HCT116 (cell line): ENCODE results near the gene ROBO1. TPM values are rescaled to one million over a fixed set of nuclear protein-coding genes. Genes with fewer than 3 reads are reported as not detected.

Experiments used
- ATAC-seq: fragments of 200-7000 bp; cut with Tn5 transposase; 2 replicates; pipeline ENCODE4 v1.9.1; 2020; ENCODE audit warnings: mild to moderate bottlenecking, moderate library complexity
- BruUV-seq: library from RNA; stranded (reverse); fragments of 400-500 nt; replicated peaks from 2 replicates; lab custom pipeline; 2021; lab: Mats Ljungman, UMichigan
- CTCF ChIA-PET: fragments of 300-600 bp; sonication (Branson Sonifier 250); formaldehyde crosslinking; loops from one replicate; lab custom pipeline; 2021; ENCODE audit warnings: antibody characterized with exemption; lab: Charles Lee
- POLR2A ChIA-PET: fragments of 300-600, 350-600 bp; sonication (Branson Sonifier 250); formaldehyde crosslinking; loops from one replicate; lab custom pipeline; 2021; ENCODE audit warnings: antibody characterized with exemption; lab: Charles Lee
- RAD21 ChIA-PET, 2 experiments: fragments of 300-600 bp; sonication (Branson Sonifier 250); formaldehyde crosslinking; loops; one replicate each; lab custom pipeline; 2023; ENCODE audit warnings: low total read pairs in 2 of 2; ENCODE audit not compliant: uncharacterized antibody in 2 of 2, unreplicated experiment in 2 of 2, low non-redundant PET in 1 of 2; lab: Charles Lee
- DNase-seq: peaks from one replicate; pipeline ENCODE4 v3.0.0-alpha.2; 2010; ENCODE audit warnings: low read depth, low spot score
- H2AFZ ChIP-seq: fragments of 200-600 bp; shearing (Covaris generic), sonication (generic); 2 replicates; pipeline ENCODE4 v1.6.1; 2017; ENCODE audit warnings: low read depth, mixed run types, mixed read lengths, antibody characterized with exemption, low read length; ENCODE audit not compliant: poor library complexity, severe bottlenecking
- H3K27ac ChIP-seq: 2 replicates; pipeline ENCODE4 v1.5.1; 2012; ENCODE audit warnings: low read depth, low read length
- H3K27me3 ChIP-seq: fragments of 200-600 bp; sonication (generic); 2 replicates; pipeline ENCODE4 v1.6.1; 2016; ENCODE audit warnings: mixed run types, low read length, mixed read lengths; ENCODE audit not compliant: insufficient read depth
- H3K36me3 ChIP-seq, 2 experiments: fragments of 200-500 bp in 1 of 2; fragments of 200-600 bp in 1 of 2; sonication (Bioruptor generic) in 1 of 2; sonication (generic) in 1 of 2; 2 replicates each; pipeline versions ENCODE4 v1.5.1 to v1.6.1; 2014 to 2016; ENCODE audit warnings: low read length in 2 of 2, inconsistent platforms in 1 of 2, mixed read lengths in 1 of 2, mixed run types in 1 of 2; ENCODE audit not compliant: insufficient read depth in 2 of 2, control insufficient read depth in 1 of 2
- H3K4me1 ChIP-seq, 2 experiments: fragments of 200-600 bp in 1 of 2; sonication (generic) in 1 of 2; 2 replicates each; pipeline versions ENCODE4 v1.5.1 to v1.6.1; 2012 to 2017; ENCODE audit warnings: low read length in 2 of 2, inconsistent platforms in 1 of 2, mild to moderate bottlenecking in 1 of 2, mixed read lengths in 1 of 2, mixed run types in 1 of 2, moderate library complexity in 1 of 2; ENCODE audit not compliant: insufficient read depth in 2 of 2, control insufficient read depth in 1 of 2
- H3K4me2 ChIP-seq: fragments of 200-600 bp; sonication (generic); 2 replicates; pipeline ENCODE4 v1.6.1; 2017; ENCODE audit warnings: mixed run types, low read length, mixed read lengths
- H3K4me3 ChIP-seq, 2 experiments: fragments of 200-600 bp in 1 of 2; sonication (generic) in 1 of 2; replicated peaks in 1 of 2; 2 replicates each; pipeline ENCODE4 v1.5.1; 2011 to 2016; ENCODE audit warnings: low read length in 2 of 2, control low read depth in 1 of 2, low read depth in 1 of 2, mild to moderate bottlenecking in 1 of 2, mixed read lengths in 1 of 2, mixed run types in 1 of 2
- H3K79me2 ChIP-seq: fragments of 200-600 bp; sonication (generic); 2 replicates; pipeline ENCODE4 v1.6.1; 2017; ENCODE audit warnings: mild to moderate bottlenecking, mixed run types, low read length, moderate library complexity, mixed read lengths; ENCODE audit not compliant: insufficient read depth
- H3K9ac ChIP-seq: fragments of 200-600 bp; sonication (generic); 2 replicates; pipeline ENCODE4 v1.6.1; 2016; ENCODE audit warnings: low read length, mixed read lengths
- H3K9me2 ChIP-seq: fragments of 200-600 bp; sonication (generic), shearing (Covaris generic); 2 replicates; pipeline ENCODE4 v1.6.1; 2017; ENCODE audit warnings: mixed run types, mild to moderate bottlenecking, moderate library complexity; ENCODE audit not compliant: insufficient read depth
- H3K9me3 ChIP-seq, 2 experiments: fragments of 200-500 bp in 1 of 2; fragments of 200-600 bp in 1 of 2; sonication (Bioruptor generic) in 1 of 2; sonication (generic) in 1 of 2; 2 replicates each; pipeline ENCODE4 v1.6.1; 2014 to 2017; ENCODE audit warnings: low read length in 2 of 2, mixed read lengths in 2 of 2, inconsistent platforms in 1 of 2, low read depth in 1 of 2, mild to moderate bottlenecking in 1 of 2, mixed run types in 1 of 2, moderate library complexity in 1 of 2; ENCODE audit not compliant: control insufficient read depth in 1 of 2, insufficient read depth in 1 of 2
- H4K20me1 ChIP-seq: fragments of 200-600 bp; sonication (generic), shearing (Covaris generic); 2 replicates; pipeline ENCODE4 v1.6.1; 2017; ENCODE audit warnings: mixed run types, mild to moderate bottlenecking, moderate library complexity; ENCODE audit not compliant: insufficient read depth
- EGR1 ChIP-seq: IDR thresholded peaks from 2 replicates; pipeline ENCODE4 v1.6.1; 2012; ENCODE audit warnings: low read depth
- ELF1 ChIP-seq: IDR thresholded peaks from 2 replicates; pipeline ENCODE4 v1.6.1; 2012; ENCODE audit warnings: low read depth, borderline replicate concordance
- EZH2 ChIP-seq: fragments of 200-600 bp; sonication (generic); IDR thresholded peaks from 2 replicates; pipeline ENCODE4 v1.6.1; 2017; ENCODE audit warnings: antibody characterized with exemption, mixed run types
- JUND ChIP-seq: IDR thresholded peaks from 2 replicates; pipeline ENCODE4 v1.6.1; 2012
- RAD21 ChIP-seq: IDR thresholded peaks from 2 replicates; pipeline ENCODE4 v1.6.1; 2012; ENCODE audit warnings: low read depth, mild to moderate bottlenecking
- intact Hi-C: fragments of 100-400 bp; cut with micrococcal nuclease; formaldehyde crosslinking; loops from 2 replicates; pipeline ENCODE4 v1.10.0; 2022
- total RNA-seq: library from RNA; stranded (reverse); gene quantifications from one replicate; pipeline ENCODE4 v1.2.1, GENCODE V29; 2021; ENCODE audit not compliant: unreplicated experiment
- TF ChIP-seq, protein P1 (sequence below): IDR thresholded peaks from 2 replicates; pipeline ENCODE4 v1.6.1; 2012

The ROBO1 gene
- total RNA-seq, 1 experiment from 2014 or later, result 0.27 TPM

- no peak overlapping the region for H3K27ac ChIP-seq
- peaks cover 3 to 21% of the 10 kb centered on the region in 2 experiments; a peak in 2 of 4 replicates for H3K9me3 ChIP-seq
- no peaks in the 10 kb centered on the region for H3K79me2 ChIP-seq
- H3K4me3 ChIP-seq, result no peak overlapping the region
- ChIA-PET RAD21 (no interaction called here), POLR2A (no interaction called here), CTCF (no interaction called here)
- H3K27me3 ChIP-seq, result no peaks in the 10 kb centered on the region
- TF ChIP-seq, protein P1, sequence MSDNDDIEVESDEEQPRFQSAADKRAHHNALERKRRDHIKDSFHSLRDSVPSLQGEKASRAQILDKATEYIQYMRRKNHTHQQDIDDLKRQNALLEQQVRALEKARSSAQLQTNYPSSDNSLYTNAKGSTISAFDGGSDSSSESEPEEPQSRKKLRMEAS, result no peak
- TF ChIP-seq JUND, result no peak
- no peak overlapping the region for H2AFZ ChIP-seq
- no peaks in the 10 kb centered on the region for H4K20me1 ChIP-seq
- no TSS peak for BruUV-seq
- DNase-seq, result no peak
- H3K9ac ChIP-seq, result no peak overlapping the region
- intact Hi-C loops, result no loop called here
- no peaks in the 10 kb centered on the region for H3K4me1 ChIP-seq
- no peak overlapping the region for H3K4me2 ChIP-seq
- no peak for ATAC-seq
- no peaks in the 10 kb centered on the region for H3K9me2 ChIP-seq
- no peaks in the 10 kb centered on the region for H3K36me3 ChIP-seq
Observed at GRCh38 chr3:79125313-79125984, 642.3 kb downstream of the ROBO1 start.

DNA sequence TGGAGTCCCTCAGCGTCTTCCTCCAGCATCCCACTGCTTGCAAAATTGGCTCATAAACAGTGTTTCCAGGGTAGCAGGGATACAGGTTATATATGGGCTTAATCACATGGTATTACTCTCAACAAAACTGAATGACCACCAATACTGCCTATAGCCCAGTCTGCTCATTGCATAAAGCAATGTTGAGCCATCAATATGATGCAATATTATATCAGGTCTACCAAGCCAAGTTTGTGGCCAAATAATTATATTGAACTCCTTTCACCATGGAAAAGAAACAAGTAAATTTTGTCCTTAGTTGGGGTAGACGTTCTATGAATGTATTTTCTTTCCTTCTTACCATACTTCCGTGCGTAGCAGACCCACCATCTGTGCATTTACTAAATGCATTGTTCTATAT, 652.3 kb downstream of the ROBO1 start:
- intact Hi-C loops, result loop anchor here (5.0 kb wide), 1 partner anchor 48 kb away; no protein-coding TSS in a partner anchor
- H3K4me3 ChIP-seq, result no peak overlapping the region
- no peaks in the 10 kb centered on the region for H3K79me2 ChIP-seq
- no TSS peak for BruUV-seq
- no peaks in the 10 kb centered on the region for H3K36me3 ChIP-seq
- H3K27ac ChIP-seq, result no peak overlapping the region
- H3K27me3 ChIP-seq, result no peaks in the 10 kb centered on the region
- POLR2A ChIA-PET, result no interaction called here
- H2AFZ ChIP-seq, result no peak overlapping the region
- no peaks in the 10 kb centered on the region for H3K4me1 ChIP-seq
- no peaks in the 10 kb centered on the region for H3K9me2 ChIP-seq
- H3K9me3 ChIP-seq, result peaks cover 0 to 15% of the 10 kb centered on the region in 2 experiments; a peak in 2 of 4 replicates
- no peak for TF ChIP-seq RAD21
- TF ChIP-seq ELF1, result no peak
- TF ChIP-seq EZH2, result no peak
- TF ChIP-seq, protein P1, result no peak
- no peak for TF ChIP-seq EGR1
- DNase-seq (no peak), ATAC-seq (no peak)
- RAD21 ChIA-PET, result no interaction called here
- no peaks in the 10 kb centered on the region for H4K20me1 ChIP-seq
- no peak overlapping the region for H3K9ac ChIP-seq
- H3K4me2 ChIP-seq, result no peak overlapping the region
- CTCF ChIA-PET, result no interaction called here
